Renal cortex interstitium (tissue), 11 donors: ENCODE data around the gene ZNF454. TPM values are rescaled to one million over a fixed set of nuclear protein-coding genes. Genes with fewer than 3 reads are reported as not detected.

ENCODE experiments used
- DNase-seq, 11 donors: peaks; one replicate each; pipeline ENCODE4 v3.0.0-alpha.2; 2013; ENCODE audit warnings: low read depth in 9 of 11, low spot score in 4 of 11; ENCODE audit errors: extremely low read depth in 1 of 11
- polyA plus RNA-seq, 3 donors: library from polyadenylated mRNA; unstranded; fragments of 120-200 nt; gene quantifications; one replicate each; pipeline ENCODE4 v1.2.1, GENCODE V29; 2013; ENCODE audit not compliant: insufficient read length in 3 of 3

Gene ZNF454
- polyA plus RNA-seq, 3 donors: 7.0 to 7.3 (median 7.0) TPM

DNA sequence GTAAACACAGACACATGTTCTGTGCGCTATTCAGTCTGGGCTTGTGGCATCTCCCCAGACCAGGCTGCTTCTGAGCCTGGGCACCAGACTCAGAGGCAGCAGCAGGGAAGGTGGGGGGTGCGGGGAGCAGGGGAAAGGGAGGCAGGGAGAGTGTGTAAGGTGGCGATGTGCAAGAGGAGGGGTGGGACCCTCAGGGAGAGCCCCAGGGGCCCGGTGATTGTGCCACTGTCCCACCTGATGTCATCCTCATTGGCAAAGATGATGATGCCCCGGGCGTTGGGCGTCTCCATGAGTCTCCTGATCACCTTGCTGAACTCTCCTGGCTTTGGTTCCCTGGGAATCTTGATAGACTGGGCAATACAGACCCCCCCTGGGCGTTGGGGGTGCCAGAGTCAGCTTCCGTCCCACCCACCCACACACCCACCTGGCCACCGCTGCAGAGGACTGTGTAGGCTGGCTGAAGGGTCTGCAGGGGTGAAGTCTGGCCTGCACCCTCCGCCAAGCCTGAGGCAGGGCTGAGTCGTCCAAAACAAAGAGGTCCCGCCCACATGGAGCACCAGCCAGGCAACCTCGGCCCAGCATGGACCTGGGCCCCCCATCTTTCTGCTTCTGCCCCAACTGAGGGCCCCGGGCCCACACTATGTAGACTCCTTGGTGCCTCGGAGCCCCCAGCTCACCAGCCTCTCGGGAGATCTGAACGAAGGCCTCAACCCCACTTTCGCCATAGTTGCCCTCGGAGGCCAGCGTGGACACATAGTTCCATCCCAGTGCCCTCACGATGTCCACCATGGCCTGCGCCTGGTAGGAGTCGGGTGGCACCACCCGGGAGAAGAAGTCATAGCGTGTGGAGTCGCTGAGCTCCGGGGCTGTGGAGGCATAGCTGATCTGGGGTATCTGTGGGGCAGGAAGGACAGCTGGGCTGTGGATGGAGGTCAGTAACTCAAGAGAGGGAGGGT lies 50.5 kb downstream of the ZNF454 start:
- no peak for DNase-seq

DNA sequence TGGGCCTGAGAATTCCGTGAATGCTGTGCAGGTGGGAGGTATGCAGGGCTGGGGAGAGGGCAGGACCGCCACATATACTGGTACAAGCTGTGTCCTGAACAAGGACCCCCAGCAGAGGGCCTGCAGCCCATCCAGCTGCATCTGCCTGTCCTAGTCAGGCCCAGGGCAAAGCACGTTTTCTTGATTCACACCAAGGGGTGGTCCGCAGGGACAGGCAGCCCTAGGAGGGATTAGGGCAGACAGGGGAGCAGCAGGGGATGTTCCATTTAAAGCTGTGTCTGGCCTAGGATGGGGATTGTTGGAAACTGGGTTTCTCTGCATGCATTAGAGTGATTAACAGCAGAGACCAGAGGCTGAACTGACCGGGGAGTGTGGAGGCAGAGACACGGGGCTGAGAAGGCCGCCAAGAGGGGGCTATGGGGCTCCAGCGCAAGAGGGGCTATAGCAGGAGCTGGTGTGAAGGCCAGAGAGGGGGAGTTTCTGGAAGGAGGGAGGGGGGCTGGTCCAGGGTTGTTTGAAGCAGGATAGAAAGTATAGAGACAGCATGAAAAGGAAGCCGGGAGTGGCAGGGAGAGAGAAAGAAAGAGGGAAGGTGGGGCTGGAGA lies 51.4 kb downstream of the ZNF454 start:
- DNase-seq: no peak

DNA sequence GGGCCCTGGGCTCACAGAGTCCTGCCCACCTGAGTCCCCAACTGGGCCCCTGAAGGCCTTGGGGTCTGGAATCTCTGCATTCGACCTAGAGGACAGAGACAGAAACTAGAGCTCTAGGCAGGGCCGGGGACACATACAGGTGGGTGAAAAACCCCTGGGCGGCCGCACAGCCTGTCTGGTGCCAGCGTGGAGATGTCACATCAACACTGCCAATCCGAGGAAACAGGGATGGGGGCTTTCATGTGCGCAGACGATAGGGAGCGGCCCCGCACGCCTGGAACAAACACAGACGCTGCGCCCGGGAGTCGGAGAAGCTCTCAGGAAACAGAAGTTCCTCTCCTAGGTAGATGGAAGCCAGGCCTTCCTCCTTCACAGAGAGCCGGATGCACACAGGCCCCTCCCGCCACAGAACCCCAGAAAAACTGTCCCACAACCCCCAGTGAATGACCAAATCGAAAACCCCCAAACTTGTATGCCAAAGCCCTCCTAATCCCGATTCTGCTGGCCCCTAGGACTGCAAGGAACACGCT lies 52.3 kb downstream of the ZNF454 start:
- DNase-seq: no peak

DNA sequence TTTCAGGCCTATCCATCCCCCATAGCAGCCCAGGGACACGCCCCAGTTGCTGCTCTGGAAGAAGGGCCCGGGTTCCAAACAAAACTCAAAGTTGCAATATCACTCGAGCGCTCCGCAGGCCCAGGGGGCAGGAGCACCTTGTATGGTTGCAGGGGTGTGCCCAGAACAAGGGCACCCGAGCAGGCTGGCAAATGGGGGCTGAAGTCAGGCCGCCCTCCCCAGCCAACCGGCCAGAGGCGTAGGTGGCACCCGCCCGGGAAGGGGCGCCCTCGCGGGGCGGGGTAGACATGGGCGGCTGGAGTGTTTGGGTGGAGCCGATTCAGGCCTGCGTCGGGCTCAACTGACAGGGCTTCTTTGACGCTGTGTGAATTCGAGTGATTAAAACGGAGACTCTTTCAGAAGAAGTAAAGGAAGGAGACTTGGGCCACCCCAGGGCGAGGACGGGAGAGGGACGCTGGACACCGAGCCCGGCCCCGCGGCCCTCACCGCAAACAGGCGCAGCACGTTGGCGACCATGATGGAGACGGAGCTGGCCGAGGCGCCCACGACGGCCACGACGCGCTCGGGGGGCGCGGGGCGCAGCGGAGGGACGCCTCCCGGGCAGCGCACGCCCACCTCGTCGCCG lies 53.1 kb downstream of the ZNF454 start:
- DNase-seq: no peak

DNA sequence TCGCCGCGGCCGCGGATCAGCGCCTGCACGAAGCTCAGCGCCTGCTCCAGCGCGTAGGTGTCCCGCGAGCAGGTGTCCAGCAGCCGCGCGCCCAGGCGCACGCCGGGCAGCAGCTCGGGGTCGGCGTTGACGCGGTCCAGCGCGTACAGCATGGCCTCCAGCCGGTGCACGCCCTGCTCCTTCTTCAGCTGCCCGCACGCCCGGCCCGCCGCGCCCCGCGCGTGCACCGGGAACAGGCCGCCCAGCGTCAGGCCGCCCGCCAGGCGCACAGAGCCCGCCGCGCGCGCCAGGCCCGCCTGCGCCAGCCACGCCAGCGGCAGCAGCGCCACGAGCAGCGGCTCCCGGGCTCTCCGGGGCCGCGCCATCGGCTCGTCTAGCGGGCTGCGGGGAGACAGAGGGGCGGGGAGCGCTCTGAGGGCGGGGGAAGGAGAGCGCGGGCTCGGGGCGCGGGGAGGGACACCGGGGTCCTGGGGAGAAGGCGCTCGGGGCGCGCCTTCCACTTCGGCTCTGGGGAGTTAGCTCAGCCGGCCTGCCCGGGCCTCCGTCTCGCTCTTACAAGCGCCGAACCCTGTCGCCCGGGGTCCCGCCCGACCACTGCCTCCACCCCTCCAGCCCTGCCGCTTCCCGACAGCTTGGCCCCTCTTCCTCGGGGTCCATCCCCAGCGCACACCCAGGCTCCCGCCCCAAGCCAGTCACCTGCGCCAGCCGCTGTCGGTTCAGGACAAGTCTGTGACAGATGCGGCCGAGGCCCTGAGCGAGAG lies 53.8 kb downstream of the ZNF454 start, which contains the start of gene GRM6:
GRM6 (minus strand) TSS at position 741 of the 761 bp plus-strand sequence; CDS start at position 365, 376 bp downstream.
- DNase-seq: peak in 6 of 11 donors; percentile 4 to 28 (median 16)

DNA sequence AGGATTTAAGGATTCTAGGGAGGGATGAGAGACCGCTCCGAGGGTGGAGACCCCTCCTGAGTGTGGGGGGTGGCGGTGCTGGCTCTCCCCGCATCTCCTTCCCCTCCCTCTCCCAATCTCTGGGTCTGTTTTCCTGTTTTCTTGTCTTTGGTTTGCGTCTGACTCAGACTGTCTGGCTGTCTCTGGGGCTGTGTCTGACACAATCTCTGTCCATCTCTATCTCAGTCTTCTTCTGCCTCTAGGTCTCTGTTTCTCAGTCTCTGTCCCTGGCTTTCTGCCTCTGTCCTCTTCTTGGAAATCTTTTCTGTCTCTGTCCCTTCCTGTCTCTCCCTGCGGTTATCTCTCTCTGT lies 54.3 kb downstream of the ZNF454 start:
- DNase-seq: no peak

DNA sequence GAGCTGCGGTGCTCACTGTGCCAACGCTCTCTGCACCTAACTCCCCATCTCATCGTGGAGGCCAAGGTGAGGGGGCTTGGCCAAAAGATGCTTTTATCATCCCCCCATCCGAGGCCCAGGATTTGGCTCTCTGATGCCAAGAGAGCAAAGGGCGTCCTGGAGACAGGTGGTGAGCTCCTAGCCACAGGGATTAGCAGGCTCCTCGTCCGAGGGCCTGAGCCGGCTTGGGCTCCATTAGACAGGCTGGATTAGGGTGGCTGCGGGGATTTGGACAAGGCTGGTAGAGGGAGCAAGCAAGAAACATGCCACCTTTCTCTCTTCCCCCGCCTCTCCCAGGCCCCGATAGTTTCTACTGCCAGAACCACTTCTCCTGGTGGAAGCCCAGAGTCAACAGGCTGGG lies 55.2 kb downstream of the ZNF454 start:
- no peak for DNase-seq

DNA sequence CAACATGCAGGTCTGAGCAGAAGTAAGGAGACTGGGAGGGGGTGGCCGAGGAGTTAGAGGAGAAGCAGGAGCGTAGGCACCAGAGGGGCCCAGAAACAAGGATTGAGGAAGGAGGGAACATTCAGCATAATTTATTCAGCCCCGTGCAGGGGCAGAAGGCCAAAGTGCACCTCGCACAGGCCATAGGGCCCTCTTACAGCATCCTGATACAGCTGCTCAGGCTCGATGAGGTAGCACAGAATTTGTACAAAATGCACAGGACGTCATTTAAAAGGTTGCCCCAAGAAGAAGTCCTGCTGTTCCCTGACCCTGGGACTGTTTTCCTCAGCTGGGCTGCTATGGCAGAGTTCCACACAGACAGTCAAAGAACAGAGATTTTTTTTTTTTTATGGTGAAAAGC lies 56.2 kb downstream of the ZNF454 start:
- no peak for DNase-seq

DNA sequence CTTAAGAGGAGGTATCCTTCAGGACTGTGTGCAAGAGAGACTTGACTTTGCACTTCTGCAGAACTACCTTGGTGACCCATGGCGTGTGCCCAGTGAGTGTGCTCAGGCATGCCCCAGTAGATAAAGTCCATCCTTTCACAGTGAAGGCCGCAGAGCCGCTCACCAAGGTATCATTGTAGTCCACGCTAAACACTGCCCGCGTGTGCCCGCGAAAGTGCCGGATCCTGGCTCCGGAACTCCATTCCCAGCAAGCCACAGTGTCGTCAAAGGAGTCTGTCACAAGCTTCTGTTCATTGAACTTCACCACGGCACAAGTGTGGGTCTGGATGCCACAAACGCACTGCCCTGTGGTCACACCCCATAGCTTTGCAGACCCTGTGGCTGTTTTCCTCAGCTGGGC lies 57.4 kb downstream of the ZNF454 start:
- no peak for DNase-seq

DNA sequence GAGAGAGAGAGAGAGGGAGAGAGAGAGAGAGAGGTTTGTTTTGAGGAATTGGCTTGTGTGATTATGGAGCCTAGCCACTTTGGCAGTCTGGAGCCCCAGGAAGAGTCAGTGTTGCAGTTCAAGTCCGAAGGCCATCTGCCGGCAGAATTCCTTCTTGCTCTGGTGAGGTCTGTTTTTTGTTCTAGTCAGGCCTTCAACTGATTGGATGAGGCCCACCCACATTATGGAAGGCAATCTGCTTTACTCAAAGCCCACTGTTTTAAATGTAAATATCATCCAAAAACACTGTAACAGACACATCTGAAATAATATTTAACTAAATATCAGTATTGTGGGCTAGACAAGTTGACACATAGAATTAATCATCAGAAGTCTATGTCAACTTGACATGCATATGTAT lies 65.6 kb downstream of the ZNF454 start:
- no peak for DNase-seq

DNA sequence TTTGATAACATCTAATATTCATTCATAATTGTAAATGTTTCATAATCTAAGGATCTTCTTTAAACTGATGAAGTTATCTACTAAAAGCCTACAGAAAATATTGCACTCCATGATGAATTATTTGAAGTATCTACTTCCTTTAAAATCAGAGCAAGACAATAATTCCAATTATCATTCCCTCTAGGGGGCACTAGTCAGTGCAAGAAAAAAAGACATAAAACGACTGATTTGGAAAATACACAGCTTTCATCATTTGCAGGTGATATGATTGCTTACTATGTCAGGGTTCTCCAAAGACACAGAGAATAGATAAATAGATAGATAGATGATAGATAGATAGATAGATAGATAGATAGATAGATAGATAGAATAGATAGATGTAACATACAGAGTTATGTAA lies 67.7 kb downstream of the ZNF454 start:
- DNase-seq: no peak

Other genes with a start within 250 kb of the ZNF454 start
- gene ZNF354A, start 210.5 kb upstream of the ZNF454 start, polyA plus RNA-seq: 10 to 100 TPM; 21.0 to 24.3 (median 22.2) TPM
- gene ZNF354B, start 81.2 kb upstream of the ZNF454 start, polyA plus RNA-seq: 10 to 100 TPM; 22.6 to 34.2 (median 24.0) TPM
- gene ZFP2, start 45.3 kb upstream of the ZNF454 start, polyA plus RNA-seq: 1 to 10 TPM; 6.4 to 8.3 (median 7.9) TPM
- 1 to 10 TPM in 2 of 3 donors, under 1 TPM in 1; 0.69 to 1.9 (median 1.0) TPM for gene GRM6, start 54.1 kb downstream of the ZNF454 start, polyA plus RNA-seq
- gene ZNF879, start 82.6 kb downstream of the ZNF454 start, polyA plus RNA-seq: 1 to 10 TPM; 7.9 to 8.7 (median 8.5) TPM
- gene ZNF354C, start 119.2 kb downstream of the ZNF454 start, polyA plus RNA-seq: 10 to 100 TPM; 15.7 to 20.0 (median 17.4) TPM